ES-I3 (cell line): ENCODE measurements around the gene TCF7L1.
A peak's percentile ranks its signal among the peaks of the same experiment; 100 is the strongest.
"Not testable (repeated sequence)": the region's sequence is repeated elsewhere in the genome, so short reads cannot be mapped to it uniquely, and the experiment has no call there.

Experiments used
- H3K36me3 ChIP-seq: 2 replicates; pipeline ENCODE4 v1.6.1; 2013; ENCODE audit warnings: mild to moderate bottlenecking, low read length, control low read depth, moderate library complexity; ENCODE audit not compliant: insufficient read depth
- H3K4me1 ChIP-seq: 2 replicates; pipeline ENCODE4 v1.6.1; 2013; ENCODE audit warnings: mild to moderate bottlenecking, control low read depth, low read length; ENCODE audit not compliant: insufficient read depth
- H3K9ac ChIP-seq: 2 replicates; pipeline ENCODE4 v1.6.1; 2013; ENCODE audit warnings: low read depth, mild to moderate bottlenecking, low read length, moderate library complexity
- H3K9me3 ChIP-seq: 2 replicates; pipeline ENCODE4 v1.6.1; 2013; ENCODE audit warnings: mild to moderate bottlenecking, low read length, moderate library complexity; ENCODE audit not compliant: control insufficient read depth, insufficient read depth

The TCF7L1 gene

DNA sequence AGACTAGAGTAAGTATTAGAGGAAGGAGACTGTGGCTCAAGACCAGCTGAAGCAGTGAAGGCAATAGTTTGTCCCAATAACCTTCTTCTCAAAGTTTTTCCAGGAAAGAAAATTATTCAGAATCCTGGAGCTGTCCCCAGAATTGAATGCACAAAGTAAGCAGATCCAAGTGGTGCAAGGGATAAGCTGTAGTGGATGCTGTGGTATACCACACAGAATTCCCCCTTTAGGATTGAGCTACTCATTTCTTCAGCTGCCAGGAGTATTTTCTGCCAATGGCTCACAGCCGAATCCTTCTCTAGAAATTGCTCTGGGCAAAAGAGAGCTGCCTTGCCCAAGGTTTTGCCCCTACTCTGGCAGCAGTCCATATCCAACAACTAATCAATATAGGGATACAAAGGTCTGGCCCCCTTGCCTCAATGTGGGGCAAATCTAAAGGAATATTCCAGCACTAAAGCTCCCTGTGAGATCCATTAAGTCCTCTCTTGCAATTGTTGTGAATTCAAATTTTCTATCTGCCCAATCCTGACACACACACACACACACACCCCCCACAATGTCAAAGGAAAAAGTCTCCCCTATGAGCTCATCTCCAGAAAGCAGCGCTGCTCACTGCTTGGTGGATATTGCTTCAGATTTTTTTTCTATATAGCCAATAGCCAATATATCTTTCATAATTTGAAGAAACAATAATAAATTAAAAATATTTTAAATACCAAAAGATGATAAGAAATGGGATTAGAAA, 18.4 kb upstream of the TCF7L1 start:
- H3K9ac ChIP-seq, result no peak overlapping the region
- no peaks in the 10 kb centered on the region for H3K9me3 ChIP-seq
- H3K4me1 ChIP-seq, result peaks cover 3% of the 10 kb centered on the region
- no peaks in the 10 kb centered on the region for H3K36me3 ChIP-seq

DNA sequence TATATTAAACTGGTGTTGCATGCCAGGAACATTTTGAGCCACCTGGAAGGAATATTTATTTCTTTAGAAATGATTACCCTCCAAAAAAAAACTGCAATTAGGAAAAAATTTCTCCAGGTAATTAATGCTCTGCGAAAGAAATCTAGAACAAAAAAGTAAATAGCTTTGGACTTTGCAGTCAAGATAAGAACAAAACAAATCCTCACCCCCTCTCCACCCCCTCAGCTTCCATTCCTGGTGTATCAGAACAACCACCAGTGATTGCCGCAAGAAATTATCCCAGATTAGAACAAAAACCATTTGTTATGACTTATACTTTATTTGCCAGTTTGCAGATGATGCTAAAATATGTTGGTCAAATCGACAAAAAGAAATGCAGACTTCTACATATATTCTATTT, 17.0 kb upstream of the TCF7L1 start:
- H3K4me1 ChIP-seq, result peaks cover 3% of the 10 kb centered on the region
- H3K9ac ChIP-seq, result no peak overlapping the region
- H3K36me3 ChIP-seq, result no peaks in the 10 kb centered on the region
- H3K9me3 ChIP-seq, result no peaks in the 10 kb centered on the region

DNA sequence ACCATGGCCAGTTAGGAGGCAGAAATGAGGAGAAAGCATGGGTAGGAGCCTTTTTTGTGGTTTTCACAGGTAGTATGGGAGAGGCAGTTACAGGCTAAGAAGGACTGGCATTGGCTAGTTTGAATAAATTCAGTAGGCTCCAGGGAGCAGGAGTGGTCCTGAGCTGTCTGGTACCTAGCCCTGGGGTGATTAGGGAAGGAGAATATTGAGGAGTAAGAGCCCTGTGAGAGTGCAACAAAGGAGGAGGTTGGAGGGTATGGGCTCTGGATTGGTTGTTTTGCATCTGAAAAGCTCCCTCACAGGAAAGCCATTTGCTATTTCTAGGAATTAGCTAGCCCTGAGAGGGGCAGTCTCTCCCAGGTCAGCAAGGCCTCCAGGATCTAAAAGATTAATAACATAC, 13.3 kb upstream of the TCF7L1 start:
- Histone ChIP-seq H3K9me3 (no peaks in the 10 kb centered on the region), H3K9ac (no peak overlapping the region), H3K4me1 (peaks cover 3% of the 10 kb centered on the region), H3K36me3 (no peaks in the 10 kb centered on the region)

DNA sequence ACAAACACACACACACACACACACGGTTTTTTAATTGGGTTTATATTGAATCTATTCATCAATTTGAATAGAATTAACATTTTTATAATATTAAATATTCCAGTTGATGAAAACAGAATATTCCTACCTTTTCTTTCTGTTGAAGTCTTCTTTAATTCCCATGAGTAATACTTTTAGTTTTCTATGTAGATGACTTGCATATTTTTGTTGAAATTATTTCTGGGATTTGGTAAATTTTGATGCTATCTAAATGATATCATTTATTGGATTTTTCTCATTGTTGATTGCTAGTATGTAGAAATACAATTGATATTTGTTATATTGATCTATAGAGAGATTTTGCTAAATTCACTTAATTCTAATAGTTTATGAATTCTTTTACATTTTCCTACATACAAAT, 12.8 kb upstream of the TCF7L1 start:
- no peaks in the 10 kb centered on the region for H3K9me3 ChIP-seq
- H3K36me3 ChIP-seq, result no peaks in the 10 kb centered on the region
- H3K4me1 ChIP-seq, result peaks cover 3% of the 10 kb centered on the region
- no peak overlapping the region for H3K9ac ChIP-seq

DNA sequence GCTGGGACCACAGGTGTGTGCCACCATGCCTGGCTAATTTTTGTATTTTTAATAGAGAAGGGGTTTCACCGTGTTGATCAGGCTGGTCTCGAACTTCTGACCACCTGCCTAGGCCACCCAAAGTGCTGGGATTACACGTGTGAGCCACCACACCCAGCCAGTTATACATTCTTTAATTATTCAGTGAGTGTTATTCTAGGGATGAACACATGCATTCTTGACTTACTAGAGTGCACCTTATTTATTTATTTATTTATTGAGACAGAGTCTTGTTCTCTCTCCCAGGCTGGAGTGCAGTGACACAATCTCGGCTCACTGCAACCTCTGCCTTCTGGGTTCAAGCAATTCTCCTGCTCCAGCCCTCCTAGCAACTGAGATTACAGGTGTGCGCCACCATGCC, 6.7 kb upstream of the TCF7L1 start:
- H3K36me3 ChIP-seq, H3K4me1 ChIP-seq, H3K9me3 ChIP-seq, H3K9ac ChIP-seq: not testable (repeated sequence)

DNA sequence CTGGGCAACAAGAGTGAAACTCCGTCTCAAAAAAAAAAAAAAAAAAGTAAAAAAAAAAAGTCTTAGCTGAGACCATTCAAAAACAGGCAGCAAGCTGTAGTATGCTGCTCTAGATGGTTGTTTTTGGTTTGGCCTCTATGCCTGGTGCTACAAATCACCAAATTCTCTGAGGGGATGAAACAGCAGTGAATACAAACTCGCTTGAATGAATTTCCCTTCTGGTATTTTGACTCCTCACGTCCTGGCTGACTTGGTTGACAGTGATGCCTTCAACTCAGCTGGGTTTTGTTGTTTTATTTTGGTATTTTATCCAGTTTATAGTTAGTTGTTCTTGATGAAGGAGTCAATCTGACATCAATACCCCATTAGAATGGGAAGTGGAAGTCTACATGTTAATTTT, 3.3 kb upstream of the TCF7L1 start:
- H3K9ac ChIP-seq, result no peak overlapping the region
- no peaks in the 10 kb centered on the region for H3K9me3 ChIP-seq
- no peaks in the 10 kb centered on the region for H3K36me3 ChIP-seq
- H3K4me1 ChIP-seq, result no peaks in the 10 kb centered on the region

DNA sequence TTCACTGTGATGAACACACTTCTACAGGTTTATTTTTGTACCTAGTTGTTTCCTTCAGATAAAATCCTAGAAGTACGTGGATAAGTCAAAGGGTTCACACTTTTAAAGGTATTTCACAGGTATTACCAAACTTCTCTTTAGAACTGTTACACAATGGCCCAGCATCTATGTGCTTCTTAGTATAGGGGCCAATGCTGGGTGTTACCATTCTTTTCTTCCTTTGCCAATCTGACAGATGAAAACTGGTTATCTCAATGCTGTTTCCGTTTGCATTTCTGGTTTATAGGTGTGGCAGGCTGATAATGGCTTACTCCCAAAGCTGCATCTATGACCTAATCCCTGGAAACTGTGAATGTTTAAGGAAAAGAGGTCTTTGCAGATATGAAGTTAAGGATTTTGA, 2.8 kb upstream of the TCF7L1 start:
- Histone ChIP-seq H3K9me3 (no peaks in the 10 kb centered on the region), H3K9ac (no peak overlapping the region), H3K36me3 (no peaks in the 10 kb centered on the region), H3K4me1 (no peaks in the 10 kb centered on the region; the same call in 1 of the 2 replicates)

DNA sequence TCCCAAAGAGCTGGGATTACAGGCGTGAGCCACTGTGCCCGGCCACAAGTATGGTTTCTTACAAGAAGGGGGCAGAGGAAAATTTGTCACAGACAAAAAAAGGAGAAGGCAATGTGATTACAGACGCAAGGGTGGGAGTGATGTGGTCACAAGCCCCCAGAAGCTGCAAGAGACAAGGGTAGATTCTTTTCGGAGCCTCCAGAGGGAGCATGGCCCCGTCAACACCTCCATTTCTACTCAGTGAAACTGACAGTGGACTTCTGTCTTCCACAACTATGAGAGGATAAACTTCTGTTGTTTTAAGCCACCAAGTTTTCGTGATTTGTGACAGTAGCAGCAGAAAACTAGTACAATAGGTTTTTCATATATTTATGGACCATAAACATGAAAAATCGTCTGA, 2.1 kb upstream of the TCF7L1 start:
- H3K9ac ChIP-seq, result no peak overlapping the region
- no peaks in the 10 kb centered on the region; the same call in 1 of the 2 replicates for H3K36me3 ChIP-seq
- no peaks in the 10 kb centered on the region for H3K9me3 ChIP-seq
- H3K4me1 ChIP-seq, result peaks cover 3% of the 10 kb centered on the region

DNA sequence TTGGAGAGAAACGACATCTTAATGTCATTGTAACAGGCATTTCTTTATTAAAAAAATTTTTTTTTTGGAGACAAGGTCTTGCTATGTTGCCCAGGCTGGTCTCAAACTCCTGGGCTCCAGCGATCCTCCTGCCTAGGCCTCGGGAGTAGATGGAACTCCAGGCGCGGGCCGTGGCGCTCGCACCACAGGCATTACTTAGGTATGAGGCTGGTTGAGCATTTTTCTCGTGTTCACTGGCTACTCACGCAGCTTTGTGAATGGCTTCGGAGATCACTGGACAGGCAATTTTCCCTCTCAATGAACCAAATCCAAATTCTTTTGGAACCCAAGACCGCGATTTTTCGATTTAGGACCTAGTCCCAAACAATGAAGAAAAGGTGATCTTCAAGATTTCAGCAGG, 795 bp upstream of the TCF7L1 start:
- Histone ChIP-seq H3K4me1 (peaks cover 14% of the 10 kb centered on the region), H3K36me3 (peaks cover 4% of the 10 kb centered on the region; the same call in 1 of the 2 replicates), H3K9ac (peak overlapping the region; percentile 66), H3K9me3 (no peaks in the 10 kb centered on the region)

DNA sequence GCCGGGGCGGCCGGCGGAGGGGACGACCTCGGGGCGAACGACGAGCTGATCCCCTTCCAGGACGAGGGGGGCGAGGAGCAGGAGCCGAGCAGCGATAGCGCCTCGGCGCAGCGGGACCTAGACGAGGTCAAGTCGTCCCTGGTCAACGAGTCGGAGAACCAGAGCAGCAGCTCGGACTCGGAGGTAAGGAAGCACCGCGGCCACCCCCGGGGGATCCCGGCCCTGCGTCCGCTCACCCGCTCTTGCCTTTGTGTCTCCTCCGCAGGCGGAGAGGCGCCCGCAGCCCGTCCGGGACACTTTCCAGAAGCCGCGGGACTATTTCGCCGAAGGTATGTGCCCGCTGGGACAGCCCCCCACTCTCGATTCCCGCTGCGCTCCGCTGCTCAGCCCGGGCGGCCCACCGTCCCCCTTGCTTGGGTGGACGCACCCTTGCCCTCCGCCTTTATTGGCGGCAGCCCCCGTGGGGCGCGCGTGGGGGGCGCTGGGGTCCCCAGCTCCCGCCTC, 611 bp downstream of the TCF7L1 start:
- peaks cover 4% of the 10 kb centered on the region; the same call in 1 of the 2 replicates for H3K36me3 ChIP-seq
- H3K4me1 ChIP-seq, result peaks cover 14% of the 10 kb centered on the region
- H3K9me3 ChIP-seq, result no peaks in the 10 kb centered on the region
- peak overlapping the region; percentile 88 for H3K9ac ChIP-seq

DNA sequence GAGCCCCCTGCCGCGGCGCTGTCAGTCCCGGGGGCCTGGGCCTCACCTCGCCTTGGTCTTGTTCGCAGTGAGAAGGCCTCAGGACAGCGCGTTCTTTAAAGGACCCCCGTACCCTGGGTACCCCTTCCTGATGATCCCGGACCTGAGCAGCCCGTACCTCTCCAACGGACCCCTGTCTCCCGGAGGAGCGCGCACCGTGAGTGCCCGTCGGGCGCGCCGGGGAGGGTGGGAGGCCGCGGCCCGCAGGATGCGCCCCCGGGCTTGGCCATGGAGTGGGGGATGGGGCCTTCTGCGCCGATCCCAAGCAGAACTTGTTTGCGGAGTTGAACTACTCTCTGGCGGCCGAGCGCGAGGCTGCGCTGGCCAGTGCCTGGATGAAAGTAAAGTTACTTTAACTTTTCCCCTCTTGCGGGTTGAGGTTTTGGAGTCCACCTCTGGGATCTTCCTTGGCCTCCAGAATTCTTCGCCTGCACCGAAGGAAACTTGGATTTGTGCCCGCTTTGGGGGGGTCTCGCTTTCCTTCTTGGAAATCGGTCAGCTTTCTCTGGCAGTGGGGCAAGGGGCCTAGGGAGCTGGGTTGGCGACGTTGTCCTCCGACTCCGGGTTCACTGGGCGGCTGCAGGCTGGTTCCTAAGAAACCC, 1.2 kb downstream of the TCF7L1 start:
- Histone ChIP-seq H3K36me3 (peaks cover 4% of the 10 kb centered on the region; the same call in 1 of the 2 replicates), H3K9ac (peak overlapping the region; percentile 88), H3K9me3 (no peaks in the 10 kb centered on the region), H3K4me1 (peaks cover 14% of the 10 kb centered on the region)

DNA sequence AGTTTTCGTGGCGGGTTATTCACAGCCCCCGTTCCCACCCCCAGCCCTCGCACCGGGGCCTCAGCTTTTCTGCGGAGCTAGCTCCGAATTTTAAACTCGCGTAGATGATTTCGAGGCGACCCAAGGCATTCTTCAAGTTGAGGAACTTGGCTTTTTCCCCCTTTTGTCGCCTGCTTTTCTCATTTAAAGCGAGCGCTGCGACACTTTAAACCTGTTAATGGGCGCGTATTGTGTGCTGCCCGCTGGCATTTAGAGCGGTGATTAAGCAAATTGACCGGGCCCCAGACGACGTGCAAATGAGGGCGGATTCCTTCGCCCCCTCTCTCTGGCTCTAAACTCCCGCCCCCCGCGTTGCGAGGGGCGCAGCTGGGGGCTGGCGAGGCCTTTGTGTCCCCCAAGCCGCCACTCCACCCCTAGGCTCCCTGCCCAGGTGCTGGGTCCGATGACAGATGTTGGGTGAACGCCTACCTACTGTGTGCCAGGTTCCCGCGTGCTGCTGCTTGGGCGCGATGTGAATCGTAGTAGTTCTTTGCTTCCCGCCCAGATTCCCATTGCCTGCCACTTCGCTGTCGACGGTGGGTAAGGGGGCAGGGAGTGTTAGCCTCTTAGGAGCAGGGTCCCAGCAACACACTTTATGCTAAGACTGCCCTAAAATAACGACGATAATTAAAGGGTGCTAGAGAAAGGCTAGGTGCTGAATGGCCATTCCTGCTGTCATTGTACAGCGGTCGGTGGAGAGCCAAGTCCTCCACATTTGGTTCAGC, 1.9 kb downstream of the TCF7L1 start:
- Histone ChIP-seq H3K4me1 (peaks cover 14% of the 10 kb centered on the region), H3K9me3 (no peaks in the 10 kb centered on the region), H3K36me3 (peaks cover 4% of the 10 kb centered on the region; the same call in 1 of the 2 replicates), H3K9ac (peak overlapping the region; percentile 88)

DNA sequence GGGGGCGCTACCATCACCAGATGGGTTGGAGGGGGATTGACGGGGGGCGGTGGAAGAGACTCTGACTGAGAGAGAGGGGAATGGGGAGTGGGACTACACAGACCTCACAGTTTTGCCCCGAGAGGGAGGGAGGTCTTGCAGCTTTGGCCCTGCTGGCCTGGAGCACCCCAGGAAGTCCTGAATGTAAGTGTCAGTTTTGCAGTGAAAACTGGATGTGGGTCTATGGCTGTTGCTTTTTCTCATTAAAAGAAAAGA, 2.4 kb downstream of the TCF7L1 start:
- no peaks in the 10 kb centered on the region for H3K9me3 ChIP-seq
- H3K9ac ChIP-seq, result peak overlapping the region; percentile 88; the same call in 1 of the 2 replicates
- H3K4me1 ChIP-seq, result peaks cover 14% of the 10 kb centered on the region
- peaks cover 4% of the 10 kb centered on the region; the same call in 1 of the 2 replicates for H3K36me3 ChIP-seq

DNA sequence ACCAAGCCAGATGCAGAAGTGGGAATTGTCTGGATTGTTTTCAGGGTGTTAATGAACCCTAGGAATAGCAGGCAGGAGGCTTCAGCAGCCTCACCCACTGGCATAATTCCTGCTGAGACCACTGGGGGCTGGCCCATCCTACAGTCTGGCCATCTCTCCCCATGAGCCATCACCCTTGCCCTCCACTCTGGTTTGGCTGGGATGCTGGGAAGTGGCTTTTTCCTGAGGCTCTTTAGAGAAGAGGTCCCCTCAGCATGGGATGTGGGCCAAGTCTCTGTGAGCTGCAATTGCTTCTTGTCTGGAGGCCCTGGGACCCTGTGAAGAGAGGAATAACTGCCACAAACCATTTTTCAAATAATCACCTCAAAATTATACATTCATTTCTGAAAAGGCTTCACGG, 4.0 kb downstream of the TCF7L1 start:
- Histone ChIP-seq H3K36me3 (peaks cover 7% of the 10 kb centered on the region; the same call in 1 of the 2 replicates), H3K9ac (no peak overlapping the region), H3K9me3 (no peaks in the 10 kb centered on the region), H3K4me1 (peaks cover 14% of the 10 kb centered on the region)
